Subcutaneous abdominal adipose tissue (tissue), 5 donors: ENCODE data around the gene NET1.
A peak's percentile ranks its signal among the peaks of the same experiment; 100 is the strongest.

Experiments
- H3K27ac ChIP-seq: one replicate; pipeline ENCODE4 v1.7.0; 2013; ENCODE audit warnings: low read depth, mild to moderate bottlenecking, inconsistent platforms, low read length, moderate library complexity
- H3K27me3 ChIP-seq, 5 donors: one replicate each; pipeline ENCODE4 v1.7.0; 2013; ENCODE audit warnings: low read length in 5 of 5, inconsistent platforms in 1 of 5; ENCODE audit not compliant: control insufficient read depth in 5 of 5, insufficient read depth in 4 of 5
- H3K36me3 ChIP-seq, 5 donors: one replicate each; pipeline ENCODE4 v1.7.0; 2013; ENCODE audit warnings: low read length in 5 of 5; ENCODE audit not compliant: control insufficient read depth in 5 of 5, insufficient read depth in 5 of 5
- H3K4me1 ChIP-seq, 5 donors: one replicate each; pipeline ENCODE4 v1.7.0; 2013; ENCODE audit warnings: low read length in 5 of 5, mild to moderate bottlenecking in 3 of 5, moderate library complexity in 1 of 5; ENCODE audit not compliant: control insufficient read depth in 5 of 5, insufficient read depth in 5 of 5
- H3K4me3 ChIP-seq, 5 donors: one replicate each; pipeline ENCODE4 v1.7.0; 2013; ENCODE audit warnings: low read length in 5 of 5, low read depth in 1 of 5
- H3K9ac ChIP-seq, 5 donors: one replicate each; pipeline ENCODE4 v1.7.0; 2013; ENCODE audit warnings: low read length in 5 of 5, mild to moderate bottlenecking in 4 of 5, moderate library complexity in 3 of 5
- H3K9me3 ChIP-seq, 5 donors: one replicate each; pipeline ENCODE4 v1.7.0; 2013; ENCODE audit warnings: low read length in 5 of 5; ENCODE audit not compliant: control insufficient read depth in 5 of 5
- donor health status: healthy.
- donor health status: healthy.
- donor health status: healthy.
- donor health status: healthy.
- donor health status: healthy.

NET1 gene

GRCh38 chr10:5412277-5412941 is at the start of gene NET1:
TSS of gene NET1 (plus strand) at chr10:5412557. CDS start at chr10:5412693, 136 bp downstream.
- peaks cover 0 to 21% (median 15%) of the 10 kb centered on the region in 5 donors for H3K4me1 ChIP-seq
- H3K9me3 ChIP-seq, result peaks cover 0 to 9% (median 0%) of the 10 kb centered on the region in 5 donors
- H3K9ac ChIP-seq, result peak within 1 kb of the TSS; percentile 24 to 79 (median 56)
- H3K27me3 ChIP-seq, result no peaks in the 10 kb centered on the region
- peak within 1 kb of the TSS; percentile 74 for H3K27ac ChIP-seq
- peak within 1 kb of the TSS; percentile 69 to 86 (median 76) for H3K4me3 ChIP-seq
- no peaks in the 10 kb centered on the region for H3K36me3 ChIP-seq

GRCh38 chr10:5362873-5363272 is 49.5 kb upstream of the NET1 start:
- H3K9me3 ChIP-seq, result no peaks in the 10 kb centered on the region
- no peak overlapping the region for H3K9ac ChIP-seq
- H3K36me3 ChIP-seq, result no peaks in the 10 kb centered on the region
- peaks cover 10 to 22% (median 13%) of the 10 kb centered on the region in 5 donors for H3K27me3 ChIP-seq
- no peak overlapping the region for H3K4me3 ChIP-seq
- no peak overlapping the region for H3K27ac ChIP-seq
- H3K4me1 ChIP-seq, result no peaks in the 10 kb centered on the region

- H3K4me1 ChIP-seq, result no peaks in the 10 kb centered on the region
- H3K9me3 ChIP-seq, result no peaks in the 10 kb centered on the region
- no peak overlapping the region for H3K27ac ChIP-seq
- no peak overlapping the region for H3K4me3 ChIP-seq
- no peaks in the 10 kb centered on the region for H3K36me3 ChIP-seq
- no peak overlapping the region for H3K9ac ChIP-seq
- peaks cover 5 to 22% (median 13%) of the 10 kb centered on the region in 5 donors for H3K27me3 ChIP-seq
Observed at GRCh38 chr10:5364374-5364773, 48.0 kb upstream of the NET1 start.

GRCh38 chr10:5364890-5365338 is 47.4 kb upstream of the NET1 start, which contains the start of gene UCN3:
TSS of gene UCN3 (plus strand) at chr10:5364966. CDS start at chr10:5373721, 8,755 bp downstream.
- Histone ChIP-seq H3K9me3 (no peaks in the 10 kb centered on the region), H3K36me3 (no peaks in the 10 kb centered on the region), H3K27me3 (peaks cover 5 to 22% (median 13%) of the 10 kb centered on the region in 5 donors), H3K4me1 (no peaks in the 10 kb centered on the region), H3K9ac (no peak within 1 kb of the TSS), H3K27ac (no peak within 1 kb of the TSS), H3K4me3 (no peak within 1 kb of the TSS)

GRCh38 chr10:5365928-5366327 is 46.4 kb upstream of the NET1 start:
- peaks cover 0 to 2% (median 0%) of the 10 kb centered on the region in 5 donors for H3K4me1 ChIP-seq
- no peak overlapping the region for H3K4me3 ChIP-seq
- H3K27ac ChIP-seq, result no peak overlapping the region
- H3K36me3 ChIP-seq, result no peaks in the 10 kb centered on the region
- H3K27me3 ChIP-seq, result peaks cover 5 to 22% (median 13%) of the 10 kb centered on the region in 5 donors
- no peak overlapping the region for H3K9ac ChIP-seq
- H3K9me3 ChIP-seq, result peaks cover 0 to 2% (median 0%) of the 10 kb centered on the region in 5 donors

- no peak overlapping the region for H3K9ac ChIP-seq
- peaks cover 0 to 5% (median 0%) of the 10 kb centered on the region in 5 donors for H3K9me3 ChIP-seq
Observed at GRCh38 chr10:5369362-5370158, 42.8 kb upstream of the NET1 start.

GRCh38 chr10:5370493-5371352 is 41.6 kb upstream of the NET1 start:
- Histone ChIP-seq H3K4me3 (no peak overlapping the region), H3K27ac (no peak overlapping the region)

More at GRCh38 chr10:5369362-5370158, 42.8 kb upstream of the NET1 start:
- Histone ChIP-seq H3K27me3 (peaks cover 0 to 9% (median 5%) of the 10 kb centered on the region in 5 donors), H3K4me3 (no peak overlapping the region), H3K27ac (no peak overlapping the region), H3K4me1 (peaks cover 0 to 2% (median 0%) of the 10 kb centered on the region in 5 donors), H3K36me3 (no peaks in the 10 kb centered on the region)

GRCh38 chr10:5373307-5373706 is 39.0 kb upstream of the NET1 start:
- Histone ChIP-seq H3K4me3 (no peak overlapping the region), H3K36me3 (no peaks in the 10 kb centered on the region), H3K27me3 (peaks cover 0 to 5% (median 0%) of the 10 kb centered on the region in 5 donors), H3K27ac (no peak overlapping the region), H3K9ac (no peak overlapping the region), H3K9me3 (peaks cover 0 to 5% (median 0%) of the 10 kb centered on the region in 5 donors), H3K4me1 (peaks cover 0 to 2% (median 0%) of the 10 kb centered on the region in 5 donors)

More at GRCh38 chr10:5370493-5371352, 41.6 kb upstream of the NET1 start:
- Histone ChIP-seq H3K36me3 (no peaks in the 10 kb centered on the region), H3K4me1 (peaks cover 0 to 2% (median 0%) of the 10 kb centered on the region in 5 donors), H3K27me3 (peaks cover 0 to 5% (median 0%) of the 10 kb centered on the region in 5 donors), H3K9ac (no peak overlapping the region), H3K9me3 (peaks cover 0 to 5% (median 0%) of the 10 kb centered on the region in 5 donors)

GRCh38 chr10:5373891-5374611 is 38.3 kb upstream of the NET1 start:
- Histone ChIP-seq H3K4me1 (peaks cover 0 to 2% (median 0%) of the 10 kb centered on the region in 5 donors), H3K27me3 (peaks cover 0 to 5% (median 0%) of the 10 kb centered on the region in 5 donors), H3K4me3 (no peak overlapping the region), H3K36me3 (no peaks in the 10 kb centered on the region), H3K9me3 (peaks cover 0 to 5% (median 0%) of the 10 kb centered on the region in 5 donors), H3K9ac (no peak overlapping the region), H3K27ac (no peak overlapping the region)
